SK-N-SH treated with all-trans-retinoic acid at 6 μM for 48 hours (cell line): ENCODE measurements around the gene SOD3.

Source experiments
- ATAC-seq: fragments of 200-7000 bp; cut with Tn5 transposase; 3 replicates; pipeline ENCODE4 v1.9.1; 2020; ENCODE audit warnings: mild to moderate bottlenecking, moderate library complexity
- ARNTL ChIP-seq: fragments of 450-650 bp; formaldehyde crosslinking; IDR thresholded peaks from 2 replicates; pipeline ENCODE4 v1.5.0; 2020; ENCODE audit warnings: low read depth, mild to moderate bottlenecking, moderate library complexity, borderline replicate concordance
- BACH2 ChIP-seq: fragments of 250-450 bp; sonication (Bioruptor Pico); IDR thresholded peaks from 2 replicates; pipeline ENCODE4 v1.9.0; 2021; ENCODE audit warnings: mild to moderate bottlenecking, borderline replicate concordance
- CSDC2 ChIP-seq: fragments of 250-450 bp; sonication (Bioruptor Pico); IDR thresholded peaks from 2 replicates; pipeline ENCODE4 v1.5.0; 2020; ENCODE audit warnings: mild to moderate bottlenecking, moderate library complexity
- ESRRG ChIP-seq: fragments of 250-450 bp; sonication (Bioruptor Pico); IDR thresholded peaks from 2 replicates; pipeline ENCODE4 v1.6.1; 2021; ENCODE audit warnings: mild to moderate bottlenecking
- GLIS3 ChIP-seq: fragments of 250-450 bp; sonication (Bioruptor Pico); IDR thresholded peaks from 2 replicates; pipeline ENCODE4 v1.5.0; 2020; ENCODE audit warnings: mild to moderate bottlenecking, moderate library complexity
- ISL1 ChIP-seq: fragments of 250-450 bp; sonication (Bioruptor Pico); IDR thresholded peaks from 2 replicates; pipeline ENCODE4 v2.1.2; 2022; ENCODE audit warnings: mild to moderate bottlenecking, moderate library complexity
- OSR1 ChIP-seq: fragments of 250-450 bp; sonication (Bioruptor Pico); IDR thresholded peaks from 2 replicates; pipeline ENCODE4 v1.8.0; 2022; ENCODE audit warnings: moderate library complexity, mild to moderate bottlenecking, inconsistent platforms
- RARB ChIP-seq: fragments of 250-450 bp; sonication (Bioruptor Pico); IDR thresholded peaks from 2 replicates; pipeline ENCODE4 v1.8.0; 2021; ENCODE audit warnings: mild to moderate bottlenecking, moderate library complexity
- SNAI2 ChIP-seq: fragments of 250-450 bp; sonication (Bioruptor Pico); IDR thresholded peaks from 2 replicates; pipeline ENCODE4 v1.5.0; 2020; ENCODE audit warnings: mild to moderate bottlenecking, moderate library complexity
- TCF4 ChIP-seq: fragments of 250-450 bp; sonication (Bioruptor Pico); IDR thresholded peaks from 2 replicates; pipeline ENCODE4 v1.8.0; 2021; ENCODE audit warnings: mild to moderate bottlenecking, moderate library complexity, borderline replicate concordance
- TOX ChIP-seq: fragments of 250-450 bp; sonication (Bioruptor Pico); IDR thresholded peaks from 2 replicates; pipeline ENCODE4 v1.8.0; 2021; ENCODE audit warnings: mild to moderate bottlenecking, moderate library complexity, borderline replicate concordance
- ZC3H10 ChIP-seq: fragments of 250-450 bp; sonication (Bioruptor Pico); IDR thresholded peaks from 2 replicates; pipeline ENCODE4 v1.5.1; 2021; ENCODE audit warnings: mild to moderate bottlenecking, moderate library complexity
- ZFP3 ChIP-seq: fragments of 250-450 bp; sonication (Bioruptor Pico); IDR thresholded peaks from 2 replicates; pipeline ENCODE4 v1.5.0; 2020; ENCODE audit warnings: mild to moderate bottlenecking, moderate library complexity
- ZFP30 ChIP-seq: fragments of 450-650 bp; formaldehyde crosslinking; IDR thresholded peaks from 2 replicates; pipeline ENCODE4 v1.5.0; 2022; ENCODE audit warnings: mild to moderate bottlenecking, moderate library complexity
- ZNF565 ChIP-seq: fragments of 450-650 bp; formaldehyde crosslinking; conservative IDR thresholded peaks from 2 replicates; pipeline ENCODE4 v1.5.0; 2020; ENCODE audit warnings: low read depth, mild to moderate bottlenecking, moderate library complexity
- ZNF70 ChIP-seq: fragments of 450-650 bp; formaldehyde crosslinking; IDR thresholded peaks from 2 replicates; pipeline ENCODE4 v1.5.0; 2020; ENCODE audit warnings: mild to moderate bottlenecking, moderate library complexity
- ZNF8 ChIP-seq: fragments of 450-650 bp; formaldehyde crosslinking; IDR thresholded peaks from 2 replicates; pipeline ENCODE4 v1.5.0; 2020; ENCODE audit warnings: mild to moderate bottlenecking, moderate library complexity
- TF ChIP-seq, protein P1 (sequence below): fragments of 250-450 bp; sonication (Bioruptor Pico); IDR thresholded peaks from 2 replicates; pipeline ENCODE4 v1.8.0; 2020; ENCODE audit warnings: mild to moderate bottlenecking, moderate library complexity, borderline replicate concordance
- TF ChIP-seq, protein P2 (sequence below): fragments of 250-450 bp; sonication (Bioruptor Pico); IDR thresholded peaks from 2 replicates; pipeline ENCODE4 v1.5.1; 2020; ENCODE audit warnings: low read depth, mild to moderate bottlenecking, moderate library complexity
- TF ChIP-seq, protein P3 (sequence below): fragments of 250-450 bp; sonication (Bioruptor Pico); IDR thresholded peaks from 2 replicates; pipeline ENCODE4 v1.5.0; 2020; ENCODE audit warnings: mild to moderate bottlenecking, moderate library complexity
- TF ChIP-seq, protein P4 (sequence below): fragments of 250-450 bp; sonication (Bioruptor Pico); IDR thresholded peaks from 2 replicates; pipeline ENCODE4 v1.8.0; 2021; ENCODE audit warnings: low read depth, mild to moderate bottlenecking, moderate library complexity, borderline replicate concordance
- TF ChIP-seq, protein P5 (sequence below): fragments of 250-450 bp; sonication (Bioruptor Pico); IDR thresholded peaks from 2 replicates; pipeline ENCODE4 v1.5.1; 2021; ENCODE audit warnings: mild to moderate bottlenecking, moderate library complexity

Gene SOD3

DNA sequence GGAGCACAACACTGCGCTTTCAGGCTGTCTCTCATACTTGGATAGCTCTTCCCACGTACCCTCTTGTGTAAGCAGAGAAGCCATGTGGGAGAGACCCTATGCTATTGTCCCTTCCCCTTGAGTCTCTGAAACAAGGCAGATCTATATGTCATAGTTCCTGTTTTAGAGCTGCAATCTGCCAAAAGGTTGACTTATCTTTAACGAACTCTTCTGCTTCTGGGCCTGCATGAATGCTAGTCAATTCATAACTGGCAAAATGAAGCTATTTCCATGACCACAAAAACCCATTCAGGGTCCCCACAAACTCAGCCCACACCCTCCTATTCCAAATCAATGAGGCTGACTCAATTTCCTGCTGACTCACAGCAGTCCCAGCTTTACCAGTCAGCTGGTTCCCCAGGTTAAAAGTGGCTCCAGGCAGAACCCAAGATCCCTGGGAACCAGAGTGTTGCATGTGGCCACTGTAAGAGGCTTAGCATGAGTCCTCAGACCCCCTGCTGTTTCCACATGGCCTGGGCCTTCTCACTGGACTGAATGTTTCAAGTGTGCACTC lies 25.3 kb upstream of the SOD3 start:
- peak; percentile 78 for ATAC-seq
- TF ChIP-seq CSDC2 (CRISPR knock-in tag) (no peak), RARB (no peak), TOX (no peak), TCF4 (CRISPR knock-in tag) (no peak), GLIS3 (CRISPR knock-in tag) (no peak), OSR1 (CRISPR knock-in tag) (no peak), ZNF8 (CRISPR knock-in tag) (no peak), ZFP30 (CRISPR knock-in tag) (no peak), ZC3H10 (CRISPR knock-in tag) (no peak), ISL1 (CRISPR knock-in tag) (no peak), ESRRG (no peak), BACH2 (CRISPR knock-in tag) (no peak), ARNTL (CRISPR knock-in tag) (no peak), ZFP3 (CRISPR knock-in tag) (no peak), SNAI2 (no peak), ZNF70 (CRISPR knock-in tag) (no peak)
- TF ChIP-seq, protein P1, sequence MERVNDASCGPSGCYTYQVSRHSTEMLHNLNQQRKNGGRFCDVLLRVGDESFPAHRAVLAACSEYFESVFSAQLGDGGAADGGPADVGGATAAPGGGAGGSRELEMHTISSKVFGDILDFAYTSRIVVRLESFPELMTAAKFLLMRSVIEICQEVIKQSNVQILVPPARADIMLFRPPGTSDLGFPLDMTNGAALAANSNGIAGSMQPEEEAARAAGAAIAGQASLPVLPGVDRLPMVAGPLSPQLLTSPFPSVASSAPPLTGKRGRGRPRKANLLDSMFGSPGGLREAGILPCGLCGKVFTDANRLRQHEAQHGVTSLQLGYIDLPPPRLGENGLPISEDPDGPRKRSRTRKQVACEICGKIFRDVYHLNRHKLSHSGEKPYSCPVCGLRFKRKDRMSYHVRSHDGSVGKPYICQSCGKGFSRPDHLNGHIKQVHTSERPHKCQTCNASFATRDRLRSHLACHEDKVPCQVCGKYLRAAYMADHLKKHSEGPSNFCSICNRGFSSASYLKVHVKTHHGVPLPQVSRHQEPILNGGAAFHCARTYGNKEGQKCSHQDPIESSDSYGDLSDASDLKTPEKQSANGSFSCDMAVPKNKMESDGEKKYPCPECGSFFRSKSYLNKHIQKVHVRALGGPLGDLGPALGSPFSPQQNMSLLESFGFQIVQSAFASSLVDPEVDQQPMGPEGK (CRISPR knock-in tag), result no peak
- TF ChIP-seq, protein P2, sequence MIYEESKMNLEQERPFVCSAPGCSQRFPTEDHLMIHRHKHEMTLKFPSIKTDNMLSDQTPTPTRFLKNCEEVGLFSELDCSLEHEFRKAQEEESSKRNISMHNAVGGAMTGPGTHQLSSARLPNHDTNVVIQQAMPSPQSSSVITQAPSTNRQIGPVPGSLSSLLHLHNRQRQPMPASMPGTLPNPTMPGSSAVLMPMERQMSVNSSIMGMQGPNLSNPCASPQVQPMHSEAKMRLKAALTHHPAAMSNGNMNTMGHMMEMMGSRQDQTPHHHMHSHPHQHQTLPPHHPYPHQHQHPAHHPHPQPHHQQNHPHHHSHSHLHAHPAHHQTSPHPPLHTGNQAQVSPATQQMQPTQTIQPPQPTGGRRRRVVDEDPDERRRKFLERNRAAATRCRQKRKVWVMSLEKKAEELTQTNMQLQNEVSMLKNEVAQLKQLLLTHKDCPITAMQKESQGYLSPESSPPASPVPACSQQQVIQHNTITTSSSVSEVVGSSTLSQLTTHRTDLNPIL (CRISPR knock-in tag), result no peak
- TF ChIP-seq, protein P3, sequence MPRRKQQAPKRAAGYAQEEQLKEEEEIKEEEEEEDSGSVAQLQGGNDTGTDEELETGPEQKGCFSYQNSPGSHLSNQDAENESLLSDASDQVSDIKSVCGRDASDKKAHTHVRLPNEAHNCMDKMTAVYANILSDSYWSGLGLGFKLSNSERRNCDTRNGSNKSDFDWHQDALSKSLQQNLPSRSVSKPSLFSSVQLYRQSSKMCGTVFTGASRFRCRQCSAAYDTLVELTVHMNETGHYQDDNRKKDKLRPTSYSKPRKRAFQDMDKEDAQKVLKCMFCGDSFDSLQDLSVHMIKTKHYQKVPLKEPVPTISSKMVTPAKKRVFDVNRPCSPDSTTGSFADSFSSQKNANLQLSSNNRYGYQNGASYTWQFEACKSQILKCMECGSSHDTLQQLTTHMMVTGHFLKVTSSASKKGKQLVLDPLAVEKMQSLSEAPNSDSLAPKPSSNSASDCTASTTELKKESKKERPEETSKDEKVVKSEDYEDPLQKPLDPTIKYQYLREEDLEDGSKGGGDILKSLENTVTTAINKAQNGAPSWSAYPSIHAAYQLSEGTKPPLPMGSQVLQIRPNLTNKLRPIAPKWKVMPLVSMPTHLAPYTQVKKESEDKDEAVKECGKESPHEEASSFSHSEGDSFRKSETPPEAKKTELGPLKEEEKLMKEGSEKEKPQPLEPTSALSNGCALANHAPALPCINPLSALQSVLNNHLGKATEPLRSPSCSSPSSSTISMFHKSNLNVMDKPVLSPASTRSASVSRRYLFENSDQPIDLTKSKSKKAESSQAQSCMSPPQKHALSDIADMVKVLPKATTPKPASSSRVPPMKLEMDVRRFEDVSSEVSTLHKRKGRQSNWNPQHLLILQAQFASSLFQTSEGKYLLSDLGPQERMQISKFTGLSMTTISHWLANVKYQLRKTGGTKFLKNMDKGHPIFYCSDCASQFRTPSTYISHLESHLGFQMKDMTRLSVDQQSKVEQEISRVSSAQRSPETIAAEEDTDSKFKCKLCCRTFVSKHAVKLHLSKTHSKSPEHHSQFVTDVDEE (CRISPR knock-in tag), result no peak
- TF ChIP-seq, protein P4, sequence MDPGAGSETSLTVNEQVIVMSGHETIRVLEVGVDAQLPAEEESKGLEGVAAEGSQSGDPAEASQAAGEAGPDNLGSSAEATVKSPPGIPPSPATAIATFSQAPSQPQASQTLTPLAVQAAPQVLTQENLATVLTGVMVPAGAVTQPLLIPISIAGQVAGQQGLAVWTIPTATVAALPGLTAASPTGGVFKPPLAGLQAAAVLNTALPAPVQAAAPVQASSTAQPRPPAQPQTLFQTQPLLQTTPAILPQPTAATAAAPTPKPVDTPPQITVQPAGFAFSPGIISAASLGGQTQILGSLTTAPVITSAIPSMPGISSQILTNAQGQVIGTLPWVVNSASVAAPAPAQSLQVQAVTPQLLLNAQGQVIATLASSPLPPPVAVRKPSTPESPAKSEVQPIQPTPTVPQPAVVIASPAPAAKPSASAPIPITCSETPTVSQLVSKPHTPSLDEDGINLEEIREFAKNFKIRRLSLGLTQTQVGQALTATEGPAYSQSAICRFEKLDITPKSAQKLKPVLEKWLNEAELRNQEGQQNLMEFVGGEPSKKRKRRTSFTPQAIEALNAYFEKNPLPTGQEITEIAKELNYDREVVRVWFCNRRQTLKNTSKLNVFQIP (CRISPR knock-in tag), result no peak

DNA sequence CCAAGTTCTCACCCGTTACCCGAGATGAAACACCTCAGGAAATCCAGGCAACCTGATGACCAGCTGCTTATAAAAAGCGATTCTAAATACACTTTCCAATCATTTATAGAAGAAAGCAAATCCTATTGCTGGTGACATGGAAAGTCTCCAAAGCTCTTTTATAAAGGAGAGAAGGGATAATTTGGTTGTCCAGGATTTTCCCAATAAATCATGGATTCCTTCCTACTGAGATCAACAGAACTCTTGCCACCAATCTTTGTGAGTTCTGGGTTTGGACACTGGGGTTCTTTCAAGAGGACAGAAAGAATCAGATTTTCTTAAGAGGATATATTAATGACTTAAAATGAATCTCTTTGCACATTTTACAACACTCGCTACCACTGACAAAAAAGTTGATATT lies 24.7 kb upstream of the SOD3 start:
- TF ChIP-seq, protein P3 (CRISPR knock-in tag), result no peak
- no peak for TF ChIP-seq BACH2 (CRISPR knock-in tag)
- TF ChIP-seq, protein P1 (CRISPR knock-in tag), result no peak
- TF ChIP-seq, protein P5, sequence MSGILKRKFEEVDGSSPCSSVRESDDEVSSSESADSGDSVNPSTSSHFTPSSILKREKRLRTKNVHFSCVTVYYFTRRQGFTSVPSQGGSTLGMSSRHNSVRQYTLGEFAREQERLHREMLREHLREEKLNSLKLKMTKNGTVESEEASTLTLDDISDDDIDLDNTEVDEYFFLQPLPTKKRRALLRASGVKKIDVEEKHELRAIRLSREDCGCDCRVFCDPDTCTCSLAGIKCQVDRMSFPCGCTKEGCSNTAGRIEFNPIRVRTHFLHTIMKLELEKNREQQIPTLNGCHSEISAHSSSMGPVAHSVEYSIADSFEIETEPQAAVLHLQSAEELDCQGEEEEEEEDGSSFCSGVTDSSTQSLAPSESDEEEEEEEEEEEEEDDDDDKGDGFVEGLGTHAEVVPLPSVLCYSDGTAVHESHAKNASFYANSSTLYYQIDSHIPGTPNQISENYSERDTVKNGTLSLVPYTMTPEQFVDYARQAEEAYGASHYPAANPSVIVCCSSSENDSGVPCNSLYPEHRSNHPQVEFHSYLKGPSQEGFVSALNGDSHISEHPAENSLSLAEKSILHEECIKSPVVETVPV (CRISPR knock-in tag), result no peak
- TF ChIP-seq ZNF565 (CRISPR knock-in tag), result no peak
- TF ChIP-seq, protein P2 (CRISPR knock-in tag), result no peak
- TF ChIP-seq SNAI2, result no peak
- no peak for TF ChIP-seq CSDC2 (CRISPR knock-in tag)
- TF ChIP-seq, all 23 proteins: peak for 0
- no peak; the same call in 2 of the 3 replicates for ATAC-seq
